HG03378 (cell line): ENCODE results near the gene ABL2.
"Not testable (repeated sequence)": the region's sequence is repeated elsewhere in the genome, so short reads cannot be mapped to it uniquely, and the experiment has no call there.

Experiments used
- ATAC-seq: cut with Tn5 transposase; IDR thresholded peaks from one replicate; pipeline ENCODE4 v1.9.1; 2021; ENCODE audit warnings: mild to moderate bottlenecking, moderate library complexity; ENCODE audit not compliant: unreplicated experiment

The ABL2 gene

GRCh38 chr1:179217943-179218507 lies 11.5 kb downstream of the ABL2 start:
- ATAC-seq = no peak

- not testable (repeated sequence) for ATAC-seq
These were observed 16.2 kb downstream of the ABL2 start for GRCh38 chr1:179213317-179213716.

DNA sequence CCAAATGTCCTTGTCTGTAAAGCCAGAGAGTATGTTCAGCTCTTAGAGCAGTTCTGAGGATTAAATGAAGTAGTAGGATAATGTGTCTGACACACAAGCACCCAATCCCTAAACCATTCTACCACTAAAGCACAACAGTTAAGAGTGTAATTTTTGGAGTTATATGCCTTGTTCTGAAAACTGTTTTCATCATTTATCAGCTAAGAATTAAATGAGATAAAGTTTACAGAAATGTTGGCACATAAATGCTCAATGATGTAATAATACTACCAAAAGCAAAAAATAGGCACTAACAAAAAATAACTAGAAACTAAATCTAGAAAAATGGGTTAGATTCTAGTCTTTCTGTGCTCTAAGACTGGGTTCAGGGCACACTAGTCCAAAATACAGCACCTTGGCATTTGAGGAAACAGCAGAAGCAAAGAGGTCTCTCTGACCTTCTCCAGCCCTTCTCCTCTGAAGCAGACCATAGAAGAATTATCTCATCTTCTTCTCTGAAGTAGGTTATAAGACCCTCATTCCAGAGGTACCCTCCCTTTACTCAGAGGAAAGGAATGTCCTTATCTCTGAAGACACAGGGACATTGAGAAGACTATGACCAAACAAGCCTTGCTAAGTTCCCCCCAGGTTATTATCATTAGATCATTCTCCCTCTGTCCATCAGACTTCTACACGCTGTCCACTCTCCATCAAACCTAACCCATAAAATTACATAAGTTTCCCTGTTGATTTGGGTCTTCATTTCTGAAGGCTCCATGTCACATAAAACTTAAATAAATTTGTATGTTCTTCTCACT lies 20.6 kb downstream of the ABL2 start:
- no peak for ATAC-seq

- ATAC-seq = no peak
These were observed 22.7 kb downstream of the ABL2 start for GRCh38 chr1:179206812-179207211.

- no peak for ATAC-seq
These were observed 24.2 kb downstream of the ABL2 start for GRCh38 chr1:179205284-179205683.

DNA sequence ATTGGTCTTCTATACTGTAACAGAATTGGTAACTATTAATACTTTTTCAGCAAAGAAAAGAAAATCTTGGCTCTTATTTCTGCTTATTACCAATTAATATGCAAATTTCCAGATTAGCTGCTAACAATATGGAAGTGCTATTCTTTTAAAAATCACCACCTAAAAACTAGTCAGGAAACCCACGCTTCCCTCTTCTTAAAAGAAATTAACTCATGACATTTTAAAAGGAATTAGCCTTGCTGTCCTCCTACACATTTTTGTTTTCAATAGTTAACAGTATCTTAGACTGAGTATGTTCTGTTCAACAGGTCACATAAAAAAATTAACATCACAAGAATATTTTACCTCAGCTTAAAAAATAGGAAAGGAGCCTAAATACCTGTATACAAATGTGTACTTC lies 27.3 kb downstream of the ABL2 start:
- no peak for ATAC-seq

- no peak for ATAC-seq
These were observed 28.9 kb downstream of the ABL2 start for GRCh38 chr1:179200586-179200985.

- no peak for ATAC-seq
These were observed 31.7 kb downstream of the ABL2 start for GRCh38 chr1:179197690-179198297.

- not testable (repeated sequence) for ATAC-seq
These were observed 33.6 kb downstream of the ABL2 start for GRCh38 chr1:179195857-179196256.

GRCh38 chr1:179195376-179195775 lies 34.1 kb downstream of the ABL2 start:
- no peak for ATAC-seq

DNA sequence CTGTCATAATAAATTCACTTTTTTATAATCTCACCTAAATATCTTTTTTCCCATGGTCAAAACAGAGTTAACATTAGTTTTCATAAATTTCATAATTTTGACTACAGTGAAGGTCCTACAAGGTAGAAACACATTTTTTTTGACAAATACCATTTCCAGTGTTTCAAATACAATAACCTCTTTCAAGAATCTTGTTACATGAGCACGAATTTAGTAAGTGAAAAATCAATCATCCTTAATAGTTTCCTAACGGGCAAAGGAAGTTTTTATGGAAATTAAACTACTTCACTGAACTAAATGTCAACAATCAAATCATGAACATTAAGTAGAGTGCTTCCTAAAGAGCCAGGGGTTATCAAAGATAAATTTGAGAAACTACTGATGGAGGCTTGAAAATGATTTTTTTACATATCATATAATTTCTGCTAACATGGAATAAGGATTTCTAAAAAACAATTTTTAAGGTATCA lies 35.4 kb downstream of the ABL2 start:
- no peak for ATAC-seq

DNA sequence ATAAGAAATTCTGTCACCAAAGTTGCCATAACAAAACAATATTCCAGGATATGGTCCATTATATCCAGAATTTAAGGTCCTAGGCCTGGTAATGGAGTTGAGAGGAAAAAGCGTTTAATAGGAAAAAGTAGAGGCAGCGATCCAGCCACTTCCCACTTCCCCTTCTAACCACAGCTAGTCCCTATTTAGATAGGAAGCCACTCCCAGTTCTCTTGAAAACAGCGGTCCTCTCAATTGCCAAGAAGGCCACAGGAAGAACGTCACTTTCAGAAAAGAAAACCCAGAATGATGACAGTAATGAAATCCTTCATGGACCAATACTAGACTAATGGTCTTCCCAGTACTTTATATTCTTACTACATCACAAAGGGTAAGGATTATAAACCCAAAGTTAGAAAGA lies 38.6 kb downstream of the ABL2 start:
- no peak for ATAC-seq

DNA sequence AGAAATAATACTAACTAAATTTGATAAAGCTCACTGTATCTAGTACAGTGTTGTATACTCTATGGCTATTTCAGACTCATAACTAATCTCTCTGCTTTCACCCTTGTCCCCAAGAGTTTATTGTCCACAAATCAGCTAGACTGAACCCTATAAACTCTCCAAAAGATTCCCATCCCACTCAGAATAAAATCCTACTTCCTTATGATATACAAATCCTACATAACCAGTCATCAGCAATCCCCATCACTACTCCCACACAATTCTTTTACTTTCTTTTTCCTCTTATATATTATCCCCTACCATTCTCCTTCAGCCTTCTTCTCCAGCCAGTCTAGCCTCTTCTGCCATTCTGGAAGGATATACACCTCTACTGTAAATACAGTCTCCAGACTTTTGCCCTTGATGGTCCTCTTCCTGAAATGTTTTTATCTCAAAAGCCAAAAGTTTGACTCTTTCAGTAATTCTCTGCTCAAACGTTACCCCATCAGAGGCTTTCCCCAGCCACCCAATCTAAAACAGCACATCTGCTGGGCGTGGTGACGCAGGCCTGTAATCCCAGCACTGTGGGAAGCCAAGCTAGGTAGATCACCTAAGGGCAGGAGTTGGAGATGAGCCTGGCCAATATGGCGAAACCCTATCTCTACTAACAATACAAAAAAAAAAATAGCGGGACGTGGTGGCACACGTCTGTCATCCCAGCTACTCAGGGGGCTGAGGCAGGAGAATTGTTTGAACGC lies 41.6 kb downstream of the ABL2 start:
- no peak for ATAC-seq

DNA sequence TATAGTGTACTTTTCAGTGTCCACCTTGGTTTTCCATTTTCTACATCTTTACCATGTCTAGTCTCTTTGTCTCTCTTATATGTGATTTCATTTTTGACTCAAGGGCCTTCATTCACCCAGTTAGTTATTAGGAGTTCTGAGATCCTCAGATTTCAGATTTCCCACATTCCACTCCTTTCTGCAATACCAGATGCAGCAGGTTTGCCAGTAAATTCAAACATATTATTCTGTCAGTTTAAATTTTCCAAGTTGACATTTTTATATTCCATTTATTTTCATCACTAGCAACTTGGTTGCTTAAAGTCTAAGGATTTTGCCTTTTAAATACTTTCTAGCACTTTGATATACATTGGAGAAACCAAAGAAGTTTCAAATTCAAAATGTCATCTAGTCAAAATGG lies 42.4 kb downstream of the ABL2 start:
- no peak for ATAC-seq

DNA sequence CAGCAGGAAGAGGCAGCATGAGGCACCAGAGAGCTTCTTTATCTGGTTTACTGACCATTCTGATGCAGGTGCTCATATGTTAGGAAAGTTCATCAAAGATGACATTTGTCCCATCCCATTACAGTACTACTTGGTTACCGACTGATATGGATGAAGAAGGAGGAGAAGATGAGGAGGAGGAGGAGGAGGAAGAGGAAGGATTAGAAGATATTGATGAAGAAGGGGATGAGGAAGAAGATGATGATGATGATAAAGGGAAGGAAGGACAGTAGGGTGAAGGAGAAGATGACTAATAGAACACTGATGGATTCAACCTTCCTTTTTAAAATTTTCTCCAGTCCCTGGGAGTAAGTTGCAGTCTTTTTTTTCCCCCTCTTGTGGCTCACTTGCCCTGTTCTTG lies 45.1 kb downstream of the ABL2 start:
- ATAC-seq = no peak

DNA sequence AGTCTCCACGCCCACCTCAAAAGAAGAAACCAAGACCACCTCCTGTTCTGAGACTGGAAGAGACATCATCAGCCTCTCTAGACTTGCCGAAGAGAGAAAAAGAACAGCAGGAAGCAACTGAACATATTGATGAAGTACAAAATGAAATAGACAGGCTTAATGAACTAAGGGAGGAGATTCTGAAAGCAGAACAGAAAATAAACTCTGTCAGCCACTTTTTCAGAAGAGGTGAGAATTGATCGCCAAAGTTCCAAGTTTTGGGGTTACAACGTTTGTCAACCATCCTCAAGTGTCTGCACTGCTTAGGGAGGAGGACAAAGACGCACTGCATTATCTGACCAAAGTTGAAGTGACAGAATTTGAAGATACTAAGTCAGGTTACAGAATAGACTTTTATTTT lies 45.6 kb downstream of the ABL2 start:
- no peak for ATAC-seq

DNA sequence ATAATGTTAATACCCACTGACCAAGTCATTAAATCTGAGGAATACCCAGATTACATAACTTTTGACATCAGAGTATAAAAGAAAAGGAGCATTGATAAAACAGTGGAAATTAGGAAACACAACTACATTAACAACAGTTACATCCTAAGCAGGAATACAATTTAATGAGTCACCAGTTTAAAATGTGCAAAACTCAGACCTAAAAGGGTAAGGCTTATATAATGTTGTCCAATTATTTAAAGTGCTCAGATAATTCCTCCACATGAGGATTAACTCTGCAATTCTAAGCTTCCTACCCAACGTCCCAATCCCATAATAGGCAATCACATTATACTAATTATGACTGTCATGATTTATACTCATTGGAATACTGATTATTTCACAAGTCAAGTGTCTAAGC lies 50.5 kb downstream of the ABL2 start:
- ATAC-seq = no peak

- no peak for ATAC-seq
These were observed 51.3 kb downstream of the ABL2 start for GRCh38 chr1:179178183-179178582.

DNA sequence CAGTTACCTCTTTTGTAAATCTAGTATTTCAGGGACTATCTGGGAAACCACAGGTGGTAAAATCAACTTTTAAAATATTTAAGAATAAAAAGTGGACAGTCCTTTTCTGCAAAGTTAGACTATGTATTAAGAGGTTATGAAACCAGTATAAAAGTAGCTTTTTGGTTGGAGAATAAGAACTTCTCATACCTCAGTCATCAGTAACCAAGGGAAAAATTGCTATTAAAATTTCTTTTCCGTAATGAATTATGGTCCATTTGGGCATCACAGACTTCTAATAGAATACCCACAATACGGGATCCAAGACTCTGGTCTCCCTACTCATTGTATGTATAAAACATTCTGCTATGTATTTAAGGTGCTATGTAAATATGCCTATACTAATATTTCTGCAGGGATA lies 51.9 kb downstream of the ABL2 start:
- ATAC-seq = no peak

- no peak for ATAC-seq
These were observed 52.3 kb downstream of the ABL2 start for GRCh38 chr1:179177182-179177581.

DNA sequence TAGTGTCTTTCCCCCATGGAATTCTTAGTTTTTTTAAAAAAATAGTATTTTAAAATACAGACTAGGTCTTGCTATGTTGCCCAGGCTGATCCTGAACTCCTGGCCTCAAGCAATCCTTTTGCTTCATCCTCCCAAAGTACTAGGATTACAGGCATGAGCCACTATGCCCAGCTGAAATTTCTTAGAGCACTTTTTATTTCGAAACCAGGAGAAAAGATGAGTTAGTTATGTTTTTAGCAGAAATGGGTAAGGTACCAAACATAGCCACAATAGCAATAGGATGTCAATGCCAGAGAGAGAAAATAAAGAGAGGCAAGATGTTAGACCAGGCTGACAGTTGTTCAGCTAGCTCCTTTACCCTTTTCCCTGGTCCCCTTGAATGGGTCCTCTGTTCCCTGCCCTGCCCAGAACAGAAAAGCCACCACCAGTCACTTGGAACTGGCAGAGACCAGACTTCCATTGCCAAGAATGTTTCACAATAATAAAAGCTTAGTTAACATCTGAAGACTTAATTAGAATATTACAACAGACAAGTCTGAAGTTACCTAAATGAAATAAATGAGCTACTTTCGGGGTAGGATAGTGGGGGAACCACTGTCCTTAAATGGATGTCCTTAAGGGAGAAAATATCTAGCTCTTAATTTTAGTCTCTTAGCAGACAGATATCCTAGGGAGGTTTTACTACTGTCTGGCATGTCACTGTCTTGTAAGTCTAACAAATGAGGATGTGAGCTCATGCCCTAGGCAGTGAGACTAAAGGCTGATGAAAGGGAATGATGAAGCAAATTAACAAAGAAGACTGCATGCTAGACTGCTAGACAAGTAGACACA lies 54.3 kb downstream of the ABL2 start:
- no peak for ATAC-seq
